TTC549 (cell line): ENCODE measurements around the gene IL9R.
"Not testable (repeated sequence)": the region's sequence is repeated elsewhere in the genome, so short reads cannot be mapped to it uniquely, and the experiment has no call there.

Experiments used
- FAIRE-seq: peaks from 2 replicates; lab custom pipeline; 2012; peaks lifted over from hg19 to GRCh38; lab: Jason Lieb, UNC

The IL9R gene

GRCh38 chrX:156030474-156030873 lies 33.0 kb downstream of the IL9R start:
- not testable (repeated sequence) for FAIRE-seq
